ENCODE results near the gene DRC7. TPM values are rescaled to one million over a fixed set of nuclear protein-coding genes. Genes with fewer than 3 reads are reported as not detected.
"Not testable (repeated sequence)": the region's sequence is repeated elsewhere in the genome, so short reads cannot be mapped to it uniquely, and the experiment has no call there.

The DRC7 gene
- polyA plus RNA-seq, 4 donors = 0.37 TPM; not detected in 3

GRCh38 chr16:57668630-57669475 is 25.8 kb upstream of the DRC7 start:
- DNase-seq (no peak), FAIRE-seq (no peak)
- 81 to 89% (median 83%) methylated on average over 20 of the region's 20 CpGs for WGBS, 3 donors
- Histone ChIP-seq H3K27ac (ENCODE audit: low read depth in 1 of 3, low read length in 2 of 3) (peak overlapping the region in 1 of 3 donors; percentile 38), H3K9me3 (ENCODE audit: control insufficient read depth in 2 of 2, insufficient read depth in 1 of 2, low read depth in 1 of 2, low read length in 1 of 2) (no peaks in the 10 kb centered on the region), H3K4me3 (ENCODE audit: low read depth in 1 of 3, low read length in 3 of 3) (no peak overlapping the region), H3K4me1 (ENCODE audit: control insufficient read depth in 3 of 3, insufficient read depth in 2 of 3, low read depth in 1 of 3, low read length in 2 of 3) (no peaks in the 10 kb centered on the region), H3K36me3 (ENCODE audit: control insufficient read depth in 3 of 3, insufficient read depth in 2 of 3, low read depth in 1 of 3, low read length in 3 of 3) (peaks cover 0 to 21% (median 2%) of the 10 kb centered on the region in 3 donors), H3K27me3 (ENCODE audit: control insufficient read depth in 3 of 3, insufficient read depth in 3 of 3, low read length in 3 of 3) (peaks cover 0 to 2% (median 0%) of the 10 kb centered on the region in 3 donors)

GRCh38 chr16:57669476-57670162 is 25.0 kb upstream of the DRC7 start:
- FAIRE-seq (no peak), DNase-seq (no peak)
- Histone ChIP-seq H3K4me3 (ENCODE audit: low read depth in 1 of 3, low read length in 3 of 3) (no peak overlapping the region), H3K4me1 (ENCODE audit: control insufficient read depth in 3 of 3, insufficient read depth in 2 of 3, low read depth in 1 of 3, low read length in 2 of 3) (no peaks in the 10 kb centered on the region), H3K36me3 (ENCODE audit: control insufficient read depth in 3 of 3, insufficient read depth in 2 of 3, low read depth in 1 of 3, low read length in 3 of 3) (peaks cover 0 to 14% (median 0%) of the 10 kb centered on the region in 3 donors), H3K27me3 (ENCODE audit: control insufficient read depth in 3 of 3, insufficient read depth in 3 of 3, low read length in 3 of 3) (peaks cover 0 to 2% (median 0%) of the 10 kb centered on the region in 3 donors), H3K9me3 (ENCODE audit: control insufficient read depth in 2 of 2, insufficient read depth in 1 of 2, low read depth in 1 of 2, low read length in 1 of 2) (no peaks in the 10 kb centered on the region), H3K27ac (ENCODE audit: low read depth in 1 of 3, low read length in 2 of 3) (no peak overlapping the region)
- WGBS, 3 donors = 78 to 88% (median 81%) methylated on average over 9 to 12 of the region's 12 CpGs

GRCh38 chr16:57670196-57670595 is 24.4 kb upstream of the DRC7 start:
- no peaks in the 10 kb centered on the region for H3K9me3 ChIP-seq (ENCODE audit: control insufficient read depth in 2 of 2, insufficient read depth in 1 of 2, low read depth in 1 of 2, low read length in 1 of 2)
- peaks cover 0 to 2% (median 0%) of the 10 kb centered on the region in 3 donors for H3K27me3 ChIP-seq (ENCODE audit: control insufficient read depth in 3 of 3, insufficient read depth in 3 of 3, low read length in 3 of 3)
- H3K4me1 ChIP-seq (ENCODE audit: control insufficient read depth in 3 of 3, insufficient read depth in 2 of 3, low read depth in 1 of 3, low read length in 2 of 3) = no peaks in the 10 kb centered on the region
- WGBS, 3 donors = 33 to 49% (median 37%) methylated on average over 4 of the region's 4 CpGs
- no peak for FAIRE-seq
- H3K36me3 ChIP-seq (ENCODE audit: control insufficient read depth in 3 of 3, insufficient read depth in 2 of 3, low read depth in 1 of 3, low read length in 3 of 3) = peaks cover 0 to 10% (median 0%) of the 10 kb centered on the region in 3 donors
- H3K4me3 ChIP-seq (ENCODE audit: low read depth in 1 of 3, low read length in 3 of 3) = no peak overlapping the region
- no peak overlapping the region for H3K27ac ChIP-seq (ENCODE audit: low read depth in 1 of 3, low read length in 2 of 3)
- DNase-seq = no peak

- not testable (repeated sequence) for H3K4me3 ChIP-seq (ENCODE audit: low read depth in 1 of 3, low read length in 3 of 3); H3K9me3 ChIP-seq (ENCODE audit: control insufficient read depth in 2 of 2, insufficient read depth in 1 of 2, low read depth in 1 of 2, low read length in 1 of 2); FAIRE-seq; H3K4me1 ChIP-seq (ENCODE audit: control insufficient read depth in 3 of 3, insufficient read depth in 2 of 3, low read depth in 1 of 3, low read length in 2 of 3); DNase-seq; H3K36me3 ChIP-seq (ENCODE audit: control insufficient read depth in 3 of 3, insufficient read depth in 2 of 3, low read depth in 1 of 3, low read length in 3 of 3); H3K27ac ChIP-seq (ENCODE audit: low read depth in 1 of 3, low read length in 2 of 3); H3K27me3 ChIP-seq (ENCODE audit: control insufficient read depth in 3 of 3, insufficient read depth in 3 of 3, low read length in 3 of 3)
- 58 to 77% (median 73%) methylated on average over 7 of the region's 7 CpGs for WGBS, 3 donors
Observed at GRCh38 chr16:57671451-57671850, 23.2 kb upstream of the DRC7 start.

GRCh38 chr16:57672416-57672815 is 22.2 kb upstream of the DRC7 start:
- 51 to 75% (median 53%) methylated on average over 3 of the region's 3 CpGs for WGBS, 3 donors
- Histone ChIP-seq H3K4me3 (ENCODE audit: low read depth in 1 of 3, low read length in 3 of 3) (no peak overlapping the region), H3K9me3 (ENCODE audit: control insufficient read depth in 2 of 2, insufficient read depth in 1 of 2, low read depth in 1 of 2, low read length in 1 of 2) (no peaks in the 10 kb centered on the region), H3K27me3 (ENCODE audit: control insufficient read depth in 3 of 3, insufficient read depth in 3 of 3, low read length in 3 of 3) (peaks cover 0 to 2% (median 0%) of the 10 kb centered on the region in 3 donors), H3K36me3 (ENCODE audit: control insufficient read depth in 3 of 3, insufficient read depth in 2 of 3, low read depth in 1 of 3, low read length in 3 of 3) (no peaks in the 10 kb centered on the region), H3K4me1 (ENCODE audit: control insufficient read depth in 3 of 3, insufficient read depth in 2 of 3, low read depth in 1 of 3, low read length in 2 of 3) (no peaks in the 10 kb centered on the region), H3K27ac (ENCODE audit: low read depth in 1 of 3, low read length in 2 of 3) (no peak overlapping the region)
- FAIRE-seq (no peak), DNase-seq (no peak)

- no peaks in the 10 kb centered on the region for H3K4me1 ChIP-seq (ENCODE audit: control insufficient read depth in 3 of 3, insufficient read depth in 2 of 3, low read depth in 1 of 3, low read length in 2 of 3)
- H3K36me3 ChIP-seq (ENCODE audit: control insufficient read depth in 3 of 3, insufficient read depth in 2 of 3, low read depth in 1 of 3, low read length in 3 of 3) = no peaks in the 10 kb centered on the region
- FAIRE-seq = no peak
- 77 to 91% (median 87%) methylated on average over 2 of the region's 2 CpGs for WGBS, 3 donors
- H3K27ac ChIP-seq (ENCODE audit: low read depth in 1 of 3, low read length in 2 of 3) = no peak overlapping the region
- no peaks in the 10 kb centered on the region for H3K9me3 ChIP-seq (ENCODE audit: control insufficient read depth in 2 of 2, insufficient read depth in 1 of 2, low read depth in 1 of 2, low read length in 1 of 2)
- H3K4me3 ChIP-seq (ENCODE audit: low read depth in 1 of 3, low read length in 3 of 3) = no peak overlapping the region
- peaks cover 0 to 2% (median 0%) of the 10 kb centered on the region in 3 donors for H3K27me3 ChIP-seq (ENCODE audit: control insufficient read depth in 3 of 3, insufficient read depth in 3 of 3, low read length in 3 of 3)
- no peak for DNase-seq
Observed at GRCh38 chr16:57672824-57673223, 21.8 kb upstream of the DRC7 start.

GRCh38 chr16:57675741-57676551 is 18.7 kb upstream of the DRC7 start:
- peaks cover 0 to 2% (median 0%) of the 10 kb centered on the region in 3 donors for H3K27me3 ChIP-seq (ENCODE audit: control insufficient read depth in 3 of 3, insufficient read depth in 3 of 3, low read length in 3 of 3)
- H3K4me1 ChIP-seq (ENCODE audit: control insufficient read depth in 3 of 3, insufficient read depth in 2 of 3, low read depth in 1 of 3, low read length in 2 of 3) = no peaks in the 10 kb centered on the region
- H3K4me3 ChIP-seq (ENCODE audit: low read depth in 1 of 3, low read length in 3 of 3) = no peak overlapping the region
- no peak overlapping the region for H3K27ac ChIP-seq (ENCODE audit: low read depth in 1 of 3, low read length in 2 of 3)
- no peak for FAIRE-seq
- no peaks in the 10 kb centered on the region for H3K36me3 ChIP-seq (ENCODE audit: control insufficient read depth in 3 of 3, insufficient read depth in 2 of 3, low read depth in 1 of 3, low read length in 3 of 3)
- WGBS, 3 donors = 58 to 68% (median 67%) methylated on average over 12 of the region's 12 CpGs
- H3K9me3 ChIP-seq (ENCODE audit: control insufficient read depth in 2 of 2, insufficient read depth in 1 of 2, low read depth in 1 of 2, low read length in 1 of 2) = no peaks in the 10 kb centered on the region
- DNase-seq = no peak

- WGBS, 3 donors = 50 to 75% (median 58%) methylated on average over 4 of the region's 4 CpGs
- Histone ChIP-seq H3K4me1 (ENCODE audit: control insufficient read depth in 3 of 3, insufficient read depth in 2 of 3, low read depth in 1 of 3, low read length in 2 of 3) (no peaks in the 10 kb centered on the region), H3K36me3 (ENCODE audit: control insufficient read depth in 3 of 3, insufficient read depth in 2 of 3, low read depth in 1 of 3, low read length in 3 of 3) (no peaks in the 10 kb centered on the region), H3K4me3 (ENCODE audit: low read depth in 1 of 3, low read length in 3 of 3) (no peak overlapping the region), H3K27me3 (ENCODE audit: control insufficient read depth in 3 of 3, insufficient read depth in 3 of 3, low read length in 3 of 3) (peaks cover 0 to 2% (median 0%) of the 10 kb centered on the region in 3 donors), H3K9me3 (ENCODE audit: control insufficient read depth in 2 of 2, insufficient read depth in 1 of 2, low read depth in 1 of 2, low read length in 1 of 2) (no peaks in the 10 kb centered on the region), H3K27ac (ENCODE audit: low read depth in 1 of 3, low read length in 2 of 3) (no peak overlapping the region)
- no peak for FAIRE-seq
- no peak for DNase-seq
Observed at GRCh38 chr16:57676553-57677085, 18.0 kb upstream of the DRC7 start.

Data from small intestine (tissue), 7 donors.